K562 (cell line): Measurements from ENCODE around the gene TMEM116. TPM values are rescaled to one million over a fixed set of nuclear protein-coding genes. Genes with fewer than 3 reads are reported as not detected.

ENCODE experiments used
- ATAC-seq: fragments of 200-7000 bp; cut with Tn5 transposase; 3 replicates; pipeline ENCODE4 v1.9.1; 2020; ENCODE audit warnings: moderate library complexity
- BruUV-seq: library from RNA; stranded (reverse); fragments of 400-500 nt; replicated peaks from 2 replicates; lab custom pipeline; 2021; lab: Mats Ljungman, UMichigan
- CTCF ChIA-PET: fragments of 300-600 bp; formaldehyde crosslinking; extraction: SDS; loops from one replicate; lab custom pipeline; 2021; ENCODE audit warnings: low intra/inter-chr PET ratio; lab: Yijun Ruan, JAX
- POLR2A ChIA-PET: fragments of 300-600, 350-650 bp; sonication (Branson Sonifier 250); formaldehyde crosslinking; extraction: SDS; loops from one replicate; lab custom pipeline; 2021; ENCODE audit warnings: antibody characterized with exemption, inconsistent platforms; lab: Yijun Ruan, JAX
- DNase-seq, 4 experiments: peaks; one replicate each; pipeline versions ENCODE4 v3.0.0 to v3.0.0-alpha.2; 2011 to 2018; ENCODE audit warnings: low spot score in 3 of 4, mixed read lengths in 3 of 4; ENCODE audit errors: extremely low read depth in 1 of 4
- FAIRE-seq: peaks from 2 replicates; lab custom pipeline; 2011; peaks lifted over from hg19 to GRCh38; lab: Jason Lieb, UNC
- H2AFZ ChIP-seq: 2 replicates; pipeline ENCODE4 v1.6.0; 2011; ENCODE audit warnings: low read depth, low read length, control low read depth, inconsistent platforms
- H3K27ac ChIP-seq: fragments of 200-600 bp; 3 replicates; pipeline ENCODE4 v1.8.0; 2011; ENCODE audit warnings: low read depth, mild to moderate bottlenecking, control low read depth, inconsistent platforms, low read length, moderate library complexity, mixed read lengths; ENCODE audit errors: extremely low read depth
- H3K27me3 ChIP-seq, 2 experiments: fragments of 300-600 bp in 1 of 2; 2 replicates in 1 of 2; 3 replicates in 1 of 2; pipeline versions ENCODE4 v1.6.0 to v1.8.0; 2011; ENCODE audit warnings: inconsistent platforms in 2 of 2, low read length in 2 of 2, mild to moderate bottlenecking in 1 of 2, mixed read lengths in 1 of 2, moderate library complexity in 1 of 2; ENCODE audit not compliant: control insufficient read depth in 2 of 2, insufficient read depth in 2 of 2
- H3K36me3 ChIP-seq: fragments of 300-600 bp; 3 replicates; pipeline ENCODE4 v1.8.0; 2011; ENCODE audit warnings: mild to moderate bottlenecking, low read length, inconsistent platforms; ENCODE audit not compliant: control insufficient read depth, insufficient read depth
- H3K4me1 ChIP-seq, 2 experiments: fragments of 200-600 bp in 1 of 2; replicated peaks in 1 of 2; 2 replicates in 1 of 2; 3 replicates in 1 of 2; pipeline versions ENCODE4 v1.5.1 to v1.8.0; 2011; ENCODE audit warnings: inconsistent platforms in 2 of 2, low read length in 2 of 2, mild to moderate bottlenecking in 1 of 2, mixed read lengths in 1 of 2, moderate library complexity in 1 of 2; ENCODE audit not compliant: control insufficient read depth in 2 of 2, insufficient read depth in 2 of 2
- H3K4me2 ChIP-seq: 2 replicates; pipeline ENCODE4 v1.6.1; 2011; ENCODE audit warnings: low read length, control low read depth, inconsistent platforms, mixed read lengths; ENCODE audit not compliant: insufficient read depth
- H3K4me3 ChIP-seq: fragments of 200-600 bp; sonication (generic), shearing (Covaris generic); 2 replicates; pipeline ENCODE4 v1.5.1; 2016; ENCODE audit warnings: control low read depth, inconsistent platforms
- H3K79me2 ChIP-seq: fragments of 200-600 bp; 3 replicates; pipeline ENCODE4 v1.8.0; 2011; ENCODE audit warnings: low read length, inconsistent platforms; ENCODE audit not compliant: control insufficient read depth, insufficient read depth
- H3K9ac ChIP-seq, 2 experiments: 2 replicates each; pipeline versions ENCODE4 v1.6.0 to v1.6.1; 2011; ENCODE audit warnings: low read depth in 2 of 2, low read length in 2 of 2, control low read depth in 1 of 2, inconsistent platforms in 1 of 2, mild to moderate bottlenecking in 1 of 2, mixed read lengths in 1 of 2; ENCODE audit not compliant: insufficient read depth in 1 of 2
- H3K9me1 ChIP-seq: one replicate; pipeline ENCODE4 v1.6.0; 2011; ENCODE audit warnings: inconsistent platforms, mild to moderate bottlenecking, low read length, moderate library complexity; ENCODE audit not compliant: control insufficient read depth, insufficient read depth
- H3K9me3 ChIP-seq: replicated peaks from 2 replicates; pipeline ENCODE4 v1.5.1; 2011; ENCODE audit warnings: low read depth, low read length, inconsistent platforms; ENCODE audit not compliant: control insufficient read depth, insufficient read depth
- H4K20me1 ChIP-seq: replicated peaks from 2 replicates; pipeline ENCODE4 v1.6.1; 2011; ENCODE audit warnings: low read length, inconsistent platforms, mixed read lengths; ENCODE audit not compliant: control insufficient read depth, insufficient read depth
- BCOR ChIP-seq: fragments of 450-650 bp; IDR thresholded peaks from 2 replicates; pipeline ENCODE4 v1.6.1; 2016
- MEF2A ChIP-seq: IDR thresholded peaks from 2 replicates; pipeline ENCODE4 v1.6.1; 2011; ENCODE audit warnings: low read depth, mild to moderate bottlenecking, low read length, moderate library complexity; ENCODE audit not compliant: control insufficient read depth
- NCOR1 ChIP-seq: fragments of 450-650 bp; IDR thresholded peaks from 2 replicates; pipeline ENCODE4 v1.6.1; 2016; ENCODE audit warnings: mild to moderate bottlenecking, moderate library complexity
- ZNF586 ChIP-seq: fragments of 450-650 bp; formaldehyde crosslinking; conservative IDR thresholded peaks from 2 replicates; pipeline ENCODE4 v1.4.0; 2020; ENCODE audit warnings: mild to moderate bottlenecking, moderate library complexity
- WGBS: fragments of 100-300 bp; shearing (Covaris generic); methylation state at CpG from one replicate; pipeline ENCODE4 v1.1.6; 2016; ENCODE audit warnings: low coverage, mixed read lengths; ENCODE audit not compliant: insufficient coverage; ENCODE audit errors: missing lambda C conversion rate; 5-methylcytosine and 5-hydroxymethylcytosine counted together
- in situ Hi-C: fragments of 300-500 bp; cut with MboI; formaldehyde crosslinking; loops from 4 replicates; pipeline ENCODE4 v1.15.0; 2018; ENCODE audit warnings: inconsistent platforms, mixed read lengths
- intact Hi-C: fragments of 100-400 bp; cut with micrococcal nuclease; formaldehyde crosslinking; loops from 2 replicates; pipeline ENCODE4 v1.14.2; 2022
- polyA plus RNA-seq, 8 experiments: library from polyadenylated mRNA; depleted of rRNA in 4 of 8; stranded (reverse) in 5 of 8; unstranded in 3 of 8; fragments of >200 nt; fragmentation: Nextera tagmentation in 2 of 8; fragmentation: Illumina TruSeq in 1 of 8; extraction: Ambion mirVana in 2 of 8; extraction: Trizol in 1 of 8; gene quantifications; 2 replicates each; pipeline versions ENCODE4 v1.2.1 to v1.2.3, GENCODE V29; 2011 to 2014; ENCODE audit warnings: inconsistent platforms in 1 of 8, missing spikeins in 1 of 8
- total RNA-seq, 7 experiments: library from RNA; depleted of rRNA in 6 of 7; stranded (reverse); fragments of >200 nt in 6 of 7; fragmentation: Illumina TruSeq in 2 of 7; extraction: Trizol in 2 of 7; gene quantifications; 2 replicates each; pipeline versions ENCODE4 v1.2.1 to v1.2.3, GENCODE V29; 2011 to 2021; ENCODE audit warnings: low replicate concordance in 1 of 7
- TF ChIP-seq, protein P1 (sequence below): sonication (generic); formaldehyde crosslinking; IDR thresholded peaks from 2 replicates; pipeline ENCODE4 v1.8.1; 2023; ENCODE audit warnings: mild to moderate bottlenecking, missing genetic modification reagents

TMEM116 gene
- total and polyA plus RNA-seq, 9 of the 15 experiments (the other 6 are each of a cell fraction or from before 2014, with no cell fraction given), result 5.2 to 78.6 (median 13.9) TPM

DNA sequence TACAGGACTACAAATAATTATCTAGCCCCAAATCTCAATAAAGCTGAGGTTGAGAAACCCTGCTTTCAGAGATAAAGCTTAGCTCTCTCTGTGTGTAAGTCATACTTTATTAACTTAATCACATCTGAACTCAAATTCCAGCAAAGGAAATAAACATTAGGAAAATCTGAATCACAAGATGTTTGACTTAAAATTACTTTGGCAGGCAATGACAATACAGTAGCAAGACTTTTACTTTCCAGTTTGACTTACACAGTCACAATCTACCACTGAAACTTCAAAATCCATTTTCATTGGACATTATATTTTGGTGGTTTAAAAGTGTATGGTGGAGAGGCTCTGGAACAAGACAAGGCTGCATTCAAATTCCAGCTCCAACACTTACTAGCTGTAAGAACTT lies 11.4 kb downstream of the TMEM116 start:
- no peaks in the 10 kb centered on the region for H4K20me1 ChIP-seq
- POLR2A ChIA-PET, result interaction anchor here (1.1 to 3.0 kb wide), 3 partner anchors 9 to 13 kb away, joined by 3 to 18 read pairs (median 7); partner anchors contain the start of genes ERP29 and TMEM116

DNA sequence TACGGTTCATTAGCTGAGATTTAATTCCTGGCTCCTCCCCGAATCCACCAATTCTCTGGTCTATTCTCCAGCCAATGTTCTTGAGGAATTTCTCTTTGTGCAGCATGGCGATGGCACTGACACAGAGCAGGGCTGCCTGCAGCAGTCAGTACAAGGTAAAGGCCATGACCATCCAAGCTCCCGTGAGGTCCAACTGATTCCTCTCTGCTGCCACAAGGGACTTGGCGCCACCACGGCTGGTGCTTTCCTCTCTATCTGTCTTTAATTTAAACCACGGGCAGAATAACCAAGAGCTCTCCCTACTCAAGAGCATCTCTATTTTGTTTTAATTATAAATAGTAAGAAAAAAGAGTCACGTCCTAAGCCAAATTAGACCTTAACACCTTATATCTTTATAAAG lies 12.1 kb downstream of the TMEM116 start:
- no peak for ATAC-seq
- no peak overlapping the region for H3K27ac ChIP-seq
- CTCF ChIA-PET, result no interaction called here

More for the DNA sequence above, 11.4 kb downstream of the TMEM116 start:
- Histone ChIP-seq H3K79me2 (peaks cover 20% of the 10 kb centered on the region), H3K4me1 (peaks cover 8 to 9% of the 10 kb centered on the region in 2 experiments; a peak in 3 of 5 replicates), H3K4me3 (no peak overlapping the region), H3K9ac (no peak overlapping the region), H3K9me1 (no peaks in the 10 kb centered on the region), H3K36me3 (peaks cover 2% of the 10 kb centered on the region; the same call in 1 of the 3 replicates), H3K27me3 (no peaks in the 10 kb centered on the region), H3K9me3 (no peaks in the 10 kb centered on the region), H2AFZ (no peak overlapping the region), H3K4me2 (no peak overlapping the region), H3K27ac (no peak overlapping the region)
- no peak for DNase-seq
- intact Hi-C loops (no loop called here), in situ Hi-C loops (no loop called here)
- ATAC-seq, result no peak
- CTCF ChIA-PET, result no interaction called here
- TF ChIP-seq MEF2A (no peak), NCOR1 (no peak), BCOR (no peak)
- BruUV-seq, result no TSS peak
- no peak for FAIRE-seq

More for the DNA sequence above, 12.1 kb downstream of the TMEM116 start:
- no peaks in the 10 kb centered on the region for H3K9me3 ChIP-seq
- peaks cover 5% of the 10 kb centered on the region in 2 experiments; a peak in 3 of 5 replicates for H3K4me1 ChIP-seq
- no peaks in the 10 kb centered on the region for H4K20me1 ChIP-seq
- BruUV-seq, result no TSS peak
- in situ Hi-C loops, result no loop called here
- H2AFZ ChIP-seq, result no peak overlapping the region
- H3K4me3 ChIP-seq, result no peak overlapping the region
- 0 out of 2 replicates have a peak overlapping the region, but pooled peaks have one; percentile 15 for H3K4me2 ChIP-seq
- H3K79me2 ChIP-seq, result peaks cover 19% of the 10 kb centered on the region
- TF ChIP-seq, protein P1, sequence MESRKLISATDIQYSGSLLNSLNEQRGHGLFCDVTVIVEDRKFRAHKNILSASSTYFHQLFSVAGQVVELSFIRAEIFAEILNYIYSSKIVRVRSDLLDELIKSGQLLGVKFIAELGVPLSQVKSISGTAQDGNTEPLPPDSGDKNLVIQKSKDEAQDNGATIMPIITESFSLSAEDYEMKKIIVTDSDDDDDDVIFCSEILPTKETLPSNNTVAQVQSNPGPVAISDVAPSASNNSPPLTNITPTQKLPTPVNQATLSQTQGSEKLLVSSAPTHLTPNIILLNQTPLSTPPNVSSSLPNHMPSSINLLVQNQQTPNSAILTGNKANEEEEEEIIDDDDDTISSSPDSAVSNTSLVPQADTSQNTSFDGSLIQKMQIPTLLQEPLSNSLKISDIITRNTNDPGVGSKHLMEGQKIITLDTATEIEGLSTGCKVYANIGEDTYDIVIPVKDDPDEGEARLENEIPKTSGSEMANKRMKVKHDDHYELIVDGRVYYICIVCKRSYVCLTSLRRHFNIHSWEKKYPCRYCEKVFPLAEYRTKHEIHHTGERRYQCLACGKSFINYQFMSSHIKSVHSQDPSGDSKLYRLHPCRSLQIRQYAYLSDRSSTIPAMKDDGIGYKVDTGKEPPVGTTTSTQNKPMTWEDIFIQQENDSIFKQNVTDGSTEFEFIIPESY (CRISPR knock-in tag), result peak; percentile 91
- no peak for TF ChIP-seq ZNF586 (CRISPR knock-in tag)
- TF ChIP-seq, all 486 proteins: peak for 1
- FAIRE-seq (no peak), DNase-seq (no peak)
- Histone ChIP-seq H3K9ac (no peak overlapping the region), H3K9me1 (no peaks in the 10 kb centered on the region), H3K27me3 (no peaks in the 10 kb centered on the region), H3K36me3 (peaks cover 2% of the 10 kb centered on the region; the same call in 1 of the 3 replicates)
- WGBS, result 80% methylated on average over 8 of the region's 8 CpGs
- POLR2A ChIA-PET, result interaction anchor here (1.1 to 3.0 kb wide), 4 partner anchors 9 to 15 kb away, joined by 3 to 18 read pairs (median 6); partner anchors contain the start of genes ERP29 and TMEM116
- intact Hi-C loops, result no loop called here
